Vagina (tissue), 2 donors: ENCODE data around the gene SAYSD1. TPM values are rescaled to one million over a fixed set of nuclear protein-coding genes. Genes with fewer than 3 reads are reported as not detected.

Experiments
- DNase-seq, 2 donors: peaks; one replicate each; pipeline ENCODE4 v3.0.0-alpha.2; 2017; ENCODE audit errors: extremely low spot score in 2 of 2
- H3K27ac ChIP-seq: fragments of 200-600 bp; sonication (generic); one replicate; pipeline ENCODE4 v1.5.1; 2019
- H3K27me3 ChIP-seq: fragments of 200-600 bp; sonication (generic); one replicate; pipeline ENCODE4 v1.5.1; 2019
- H3K36me3 ChIP-seq, 2 donors: fragments of 200-600 bp; sonication (generic); one replicate each; pipeline ENCODE4 v1.5.1; 2017 to 2019
- H3K4me1 ChIP-seq: fragments of 200-600 bp; sonication (generic); one replicate; pipeline ENCODE4 v1.5.1; 2019
- H3K4me3 ChIP-seq, 2 donors: fragments of 200-600 bp; sonication (generic); 1 replicate in 1 of 2; 2 replicates in 1 of 2; pipeline ENCODE4 v1.5.1; 2016 to 2019
- H3K9me3 ChIP-seq: fragments of 200-600 bp; sonication (generic); one replicate; pipeline ENCODE4 v1.5.1; 2019
- CTCF ChIP-seq, 3 experiments: fragments of 450-650 bp in 2 of 3; fragments of 200-600 bp in 1 of 3; sonication (generic) in 1 of 3; IDR thresholded peaks; one replicate each; pipeline ENCODE4 v1.5.1; 2017 to 2019; ENCODE audit warnings: antibody characterized with exemption in 3 of 3, mild to moderate bottlenecking in 2 of 3, moderate library complexity in 2 of 3
- POLR2A ChIP-seq, 2 donors: fragments of 450-650 bp; IDR thresholded peaks; one replicate each; pipeline ENCODE4 v1.6.1; 2017; ENCODE audit warnings: antibody characterized with exemption in 2 of 2, mild to moderate bottlenecking in 2 of 2, moderate library complexity in 2 of 2
- POLR2AphosphoS5 ChIP-seq, 2 donors: sonication (generic); formaldehyde crosslinking; IDR thresholded peaks; one replicate each; pipeline ENCODE4 v1.9.0; 2017; ENCODE audit warnings: antibody characterized with exemption in 2 of 2, mild to moderate bottlenecking in 2 of 2, low read depth in 1 of 2; ENCODE audit not compliant: insufficient read depth in 1 of 2
- intact Hi-C: fragments of 100-400 bp; cut with DNase I; formaldehyde crosslinking; loops from one replicate; pipeline ENCODE4 v1.15.1; 2023
- total RNA-seq: library from RNA; depleted of rRNA; stranded (reverse); fragments of >200 nt; gene quantifications from one replicate; pipeline ENCODE4 v1.2.3, GENCODE V29; 2016

SAYSD1 gene
- total RNA-seq, 1 donor from 2014 or later = 10.6 TPM

- H3K27ac ChIP-seq = no peak overlapping the region
Observed at GRCh38 chr6:39060467-39061160, 54.4 kb downstream of the SAYSD1 start.

DNA sequence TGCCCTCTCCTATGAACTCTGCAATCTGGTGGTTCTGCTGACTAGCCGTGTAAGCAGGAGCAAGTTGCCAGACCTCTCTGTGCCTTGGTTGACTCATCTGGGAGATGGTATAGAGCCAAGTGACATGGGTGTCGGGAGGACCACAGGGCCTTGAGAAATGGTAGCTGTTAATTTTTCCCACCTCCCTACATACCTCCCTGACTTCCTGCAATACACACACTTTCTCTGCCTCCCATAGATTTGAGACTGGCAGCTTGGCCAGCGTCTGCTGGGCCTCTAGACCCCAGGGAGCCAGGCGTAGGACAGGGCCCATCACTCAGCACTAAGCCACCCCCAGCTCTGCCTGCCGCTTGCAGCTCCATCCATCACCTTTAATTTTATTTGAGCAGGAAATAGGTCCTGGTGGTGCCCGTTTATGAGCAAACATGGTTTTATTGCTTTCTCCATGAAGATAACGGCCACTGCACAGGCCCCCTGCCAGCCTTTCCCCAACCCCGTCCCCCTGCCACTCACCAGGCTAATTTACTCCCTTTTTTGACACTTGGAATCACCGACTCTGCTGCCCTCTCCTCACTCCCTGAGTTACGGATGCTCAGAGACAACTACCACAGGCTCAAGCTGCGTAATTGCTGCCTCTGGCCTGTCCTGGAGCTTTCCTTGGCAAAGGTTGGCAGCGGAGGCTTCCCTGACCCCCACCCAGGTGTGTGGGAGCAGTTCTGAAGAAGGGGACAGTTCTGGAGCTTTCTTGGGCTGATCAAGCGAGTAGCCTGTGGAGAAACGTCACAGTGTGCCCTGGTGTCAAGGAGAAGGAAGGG is 55.3 kb downstream of the SAYSD1 start:
- Histone ChIP-seq H3K4me3 (no peak overlapping the region), H3K4me1 (no peaks in the 10 kb centered on the region), H3K27me3 (no peaks in the 10 kb centered on the region), H3K27ac (no peak overlapping the region), H3K9me3 (no peaks in the 10 kb centered on the region), H3K36me3 (no peaks in the 10 kb centered on the region)
- intact Hi-C loops = no loop called here
- DNase-seq = no peak
- no peak for TF ChIP-seq CTCF (IDR thresholded peaks at IDR 0.05)
- TF ChIP-seq POLR2AphosphoS5 (IDR thresholded peaks at IDR 0.05; ENCODE audit: insufficient read depth in 1 of 2, low read depth in 1 of 2) = no peak
- TF ChIP-seq POLR2A (IDR thresholded peaks at IDR 0.05) = no peak

More at GRCh38 chr6:39060467-39061160, 54.4 kb downstream of the SAYSD1 start:
- H3K9me3 ChIP-seq = no peaks in the 10 kb centered on the region
- no peak overlapping the region for H3K4me3 ChIP-seq
- H3K36me3 ChIP-seq = no peaks in the 10 kb centered on the region
- H3K4me1 ChIP-seq = no peaks in the 10 kb centered on the region
- DNase-seq = no peak
- no peaks in the 10 kb centered on the region for H3K27me3 ChIP-seq
- intact Hi-C loops = no loop called here
- no peak for TF ChIP-seq POLR2A (IDR thresholded peaks at IDR 0.05)
- no peak for TF ChIP-seq POLR2AphosphoS5 (IDR thresholded peaks at IDR 0.05; ENCODE audit: insufficient read depth in 1 of 2, low read depth in 1 of 2)
- no peak for TF ChIP-seq CTCF (IDR thresholded peaks at IDR 0.05)

DNA sequence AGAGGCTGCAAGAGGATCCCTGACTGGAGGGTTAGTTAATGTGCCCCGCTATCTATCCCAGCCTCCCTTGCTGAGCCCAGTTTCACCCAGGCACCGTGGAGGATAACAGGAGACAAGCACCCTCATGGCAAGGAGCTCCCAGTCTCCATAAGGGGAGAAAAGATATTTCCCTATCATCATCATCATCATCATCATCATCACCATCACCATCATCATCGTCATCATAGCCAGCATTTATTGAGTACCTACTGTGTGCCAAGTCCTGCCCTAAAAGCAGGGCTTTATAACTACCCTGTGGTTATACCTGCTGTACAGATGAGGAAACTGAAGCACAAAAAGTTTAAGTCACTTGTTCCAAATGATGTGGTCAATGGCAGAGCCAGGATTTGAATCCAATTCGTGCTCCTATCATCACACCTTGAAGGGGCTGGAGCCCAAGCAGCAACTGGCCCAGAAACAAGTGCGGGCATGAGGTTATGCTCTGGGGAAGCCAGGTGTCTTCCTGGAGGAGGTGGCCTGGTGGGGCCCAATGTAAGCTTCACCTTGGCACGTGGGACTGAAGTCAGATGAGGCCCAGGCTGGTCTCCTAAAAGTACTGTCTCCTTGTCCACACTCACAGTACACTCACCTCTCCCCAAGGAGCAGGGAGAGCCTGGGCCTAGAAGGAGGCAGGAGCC is 56.4 kb downstream of the SAYSD1 start:
- H3K36me3 ChIP-seq = no peaks in the 10 kb centered on the region
- no peaks in the 10 kb centered on the region for H3K9me3 ChIP-seq
- intact Hi-C loops = no loop called here
- H3K27me3 ChIP-seq = no peaks in the 10 kb centered on the region
- no peak overlapping the region for H3K27ac ChIP-seq
- no peak overlapping the region for H3K4me3 ChIP-seq
- H3K4me1 ChIP-seq = no peaks in the 10 kb centered on the region
- TF ChIP-seq CTCF (IDR thresholded peaks at IDR 0.05) = no peak
- no peak for TF ChIP-seq POLR2A (IDR thresholded peaks at IDR 0.05)
- TF ChIP-seq POLR2AphosphoS5 (IDR thresholded peaks at IDR 0.05; ENCODE audit: insufficient read depth in 1 of 2, low read depth in 1 of 2) = no peak
- no peak for DNase-seq

DNA sequence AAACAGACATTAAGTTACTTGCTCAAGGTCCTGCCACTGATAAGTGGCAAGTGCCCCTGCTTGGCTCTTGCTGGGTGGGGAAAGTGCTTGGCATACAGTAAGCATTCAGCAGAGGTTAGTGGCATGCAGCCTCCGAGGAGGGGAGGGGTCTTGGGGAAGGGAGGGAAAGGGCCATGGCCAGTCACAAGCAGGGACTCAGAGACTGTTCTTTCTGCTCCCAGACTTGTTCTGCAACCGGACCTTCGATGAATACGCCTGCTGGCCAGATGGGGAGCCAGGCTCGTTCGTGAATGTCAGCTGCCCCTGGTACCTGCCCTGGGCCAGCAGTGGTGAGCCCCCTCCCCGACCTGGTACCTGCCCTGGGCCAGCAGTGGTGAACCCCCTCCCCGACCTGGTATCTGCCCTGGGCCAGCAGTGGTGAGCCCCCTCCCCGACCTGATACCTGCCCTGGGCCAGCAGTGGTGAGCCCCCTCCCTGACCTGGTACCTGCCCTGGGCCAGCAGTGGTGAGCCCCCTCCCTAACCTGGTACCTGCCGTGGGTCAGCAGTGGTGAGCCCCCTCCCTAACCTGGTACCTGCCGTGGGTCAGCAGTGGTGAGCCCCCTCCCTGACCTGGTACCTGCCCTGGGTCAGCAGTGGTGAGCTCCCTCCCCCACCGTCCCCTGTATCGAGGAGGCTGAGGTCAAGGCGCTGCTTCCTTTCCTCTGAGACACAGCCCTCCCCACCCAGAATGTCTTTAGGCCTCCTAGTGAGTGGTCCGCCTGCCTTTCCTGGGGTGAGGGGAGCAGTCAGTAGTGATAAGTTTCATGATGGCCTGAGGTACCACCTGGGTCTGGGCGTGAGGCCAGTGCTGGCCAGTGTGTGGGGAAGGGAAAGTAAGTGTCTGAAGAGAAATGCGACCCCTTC is 57.5 kb downstream of the SAYSD1 start:
- Histone ChIP-seq H3K9me3 (no peaks in the 10 kb centered on the region), H3K4me3 (no peak overlapping the region), H3K27me3 (no peaks in the 10 kb centered on the region), H3K27ac (no peak overlapping the region), H3K36me3 (no peaks in the 10 kb centered on the region), H3K4me1 (no peaks in the 10 kb centered on the region)
- no peak for TF ChIP-seq POLR2AphosphoS5 (IDR thresholded peaks at IDR 0.05; ENCODE audit: insufficient read depth in 1 of 2, low read depth in 1 of 2)
- no peak for TF ChIP-seq CTCF (IDR thresholded peaks at IDR 0.05)
- TF ChIP-seq POLR2A (IDR thresholded peaks at IDR 0.05) = no peak
- intact Hi-C loops = no loop called here
- DNase-seq = no peak
